Natural killer cell (primary cell): Measurements from ENCODE around the gene CDX2. TPM values are rescaled to one million over a fixed set of nuclear protein-coding genes. Genes with fewer than 3 reads are reported as not detected.
"Not testable (repeated sequence)": the region's sequence is repeated elsewhere in the genome, so short reads cannot be mapped to it uniquely, and the experiment has no call there.

Experiments
- ATAC-seq, 3 donors: fragments of 150-1000 bp in 2 of 3; fragments of 200-7000 bp in 1 of 3; cut with Tn5 transposase; 1 replicate in 1 of 3; 2 replicates in 2 of 3; pipeline ENCODE4 v1.10.0; 2021; ENCODE audit warnings: mild to moderate bottlenecking in 2 of 3, moderate library complexity in 2 of 3
- DNase-seq, 2 donors: peaks; one replicate each; pipeline versions ENCODE4 v3.0.0 to v3.0.0-alpha.2; 2013 to 2021; ENCODE audit warnings: mixed read lengths in 1 of 2
- H3K27ac ChIP-seq: one replicate; pipeline ENCODE4 v1.5.1; 2013; ENCODE audit warnings: mild to moderate bottlenecking, low read length
- H3K27me3 ChIP-seq: one replicate; pipeline ENCODE4 v1.6.1; 2013; ENCODE audit warnings: low read length; ENCODE audit not compliant: control insufficient read depth, insufficient read depth
- H3K36me3 ChIP-seq: one replicate; pipeline ENCODE4 v1.6.1; 2013; ENCODE audit warnings: low read length; ENCODE audit not compliant: control insufficient read depth, insufficient read depth
- H3K4me1 ChIP-seq: one replicate; pipeline ENCODE4 v1.6.1; 2013; ENCODE audit warnings: low read length; ENCODE audit not compliant: control insufficient read depth, insufficient read depth
- H3K4me3 ChIP-seq: one replicate; pipeline ENCODE4 v1.5.1; 2013; ENCODE audit warnings: low read length
- H3K9me3 ChIP-seq: one replicate; pipeline ENCODE4 v1.6.1; 2013; ENCODE audit warnings: low read length; ENCODE audit not compliant: control insufficient read depth, insufficient read depth
- H3K27ac Mint-ChIP-seq, 2 donors: one replicate each; pipeline ENCODE4 v1.8.0; 2022; ENCODE audit warnings: mild to moderate bottlenecking in 2 of 2, mixed read lengths in 2 of 2, moderate library complexity in 1 of 2
- H3K27me3 Mint-ChIP-seq, 2 donors: one replicate each; pipeline ENCODE4 v1.8.0; 2022; ENCODE audit warnings: low read depth in 2 of 2, mixed read lengths in 2 of 2
- H3K36me3 Mint-ChIP-seq: one replicate; pipeline ENCODE4 v1.8.0; 2022; ENCODE audit warnings: mixed read lengths
- H3K4me1 Mint-ChIP-seq, 2 donors: one replicate each; pipeline ENCODE4 v1.8.0; 2022; ENCODE audit warnings: mixed read lengths in 2 of 2
- H3K4me3 Mint-ChIP-seq: one replicate; pipeline ENCODE4 v1.8.0; 2022; ENCODE audit warnings: mild to moderate bottlenecking, moderate library complexity, mixed read lengths
- H3K9me3 Mint-ChIP-seq, 2 donors: one replicate each; pipeline ENCODE4 v1.8.0; 2022; ENCODE audit warnings: mixed read lengths in 2 of 2
- WGBS: methylation state at CpG from one replicate; pipeline ENCODE4 v1.1.7; 2013; ENCODE audit warnings: missing lambda C conversion rate; ENCODE audit not compliant: insufficient coverage; 5-methylcytosine and 5-hydroxymethylcytosine counted together
- intact Hi-C: fragments of 100-400 bp; cut with micrococcal nuclease; formaldehyde crosslinking; loops from one replicate; pipeline ENCODE4 v1.14.2; 2022
- total RNA-seq, 4 donors: library from RNA; stranded (reverse); fragments of 120-200 nt in 1 of 4; gene quantifications; one replicate each; pipeline versions ENCODE4 v1.2.3 to v1.2.4, GENCODE V29; 2013 to 2022
- TF ChIP-seq, protein P1 (sequence below): fragments of 200-600 bp; IDR thresholded peaks from one replicate; pipeline ENCODE4 v1.8.0; 2022; ENCODE audit warnings: antibody characterized with exemption

Gene CDX2
- total RNA-seq, 3 donors from 2014 or later (not counting 1 experiment from before 2014, with no cell fraction given), result not detected

GRCh38 chr13:27965343-27965739 is 3.8 kb downstream of the CDX2 start:
- H3K4me3 Mint-ChIP-seq, result no peak overlapping the region
- H3K4me1 Mint-ChIP-seq, result peaks cover 5 to 6% of the 10 kb centered on the region in 2 donors
- 65% methylated on average over 7 of the region's 7 CpGs for WGBS
- Histone ChIP-seq H3K27me3 (peaks cover 51% of the 10 kb centered on the region), H3K4me1 (peaks cover 17% of the 10 kb centered on the region), H3K9me3 (no peaks in the 10 kb centered on the region), H3K36me3 (no peaks in the 10 kb centered on the region), H3K27ac (no peak overlapping the region), H3K4me3 (no peak overlapping the region)
- intact Hi-C loops, result no loop called here
- TF ChIP-seq, protein P1, sequence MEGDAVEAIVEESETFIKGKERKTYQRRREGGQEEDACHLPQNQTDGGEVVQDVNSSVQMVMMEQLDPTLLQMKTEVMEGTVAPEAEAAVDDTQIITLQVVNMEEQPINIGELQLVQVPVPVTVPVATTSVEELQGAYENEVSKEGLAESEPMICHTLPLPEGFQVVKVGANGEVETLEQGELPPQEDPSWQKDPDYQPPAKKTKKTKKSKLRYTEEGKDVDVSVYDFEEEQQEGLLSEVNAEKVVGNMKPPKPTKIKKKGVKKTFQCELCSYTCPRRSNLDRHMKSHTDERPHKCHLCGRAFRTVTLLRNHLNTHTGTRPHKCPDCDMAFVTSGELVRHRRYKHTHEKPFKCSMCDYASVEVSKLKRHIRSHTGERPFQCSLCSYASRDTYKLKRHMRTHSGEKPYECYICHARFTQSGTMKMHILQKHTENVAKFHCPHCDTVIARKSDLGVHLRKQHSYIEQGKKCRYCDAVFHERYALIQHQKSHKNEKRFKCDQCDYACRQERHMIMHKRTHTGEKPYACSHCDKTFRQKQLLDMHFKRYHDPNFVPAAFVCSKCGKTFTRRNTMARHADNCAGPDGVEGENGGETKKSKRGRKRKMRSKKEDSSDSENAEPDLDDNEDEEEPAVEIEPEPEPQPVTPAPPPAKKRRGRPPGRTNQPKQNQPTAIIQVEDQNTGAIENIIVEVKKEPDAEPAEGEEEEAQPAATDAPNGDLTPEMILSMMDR, result no peak
- no peak for ATAC-seq
- H3K27ac Mint-ChIP-seq, result no peak overlapping the region
- H3K9me3 Mint-ChIP-seq, result no peaks in the 10 kb centered on the region
- no peaks in the 10 kb centered on the region for H3K36me3 Mint-ChIP-seq
- no peak for DNase-seq
- peaks cover 51 to 73% of the 10 kb centered on the region in 2 donors for H3K27me3 Mint-ChIP-seq

DNA sequence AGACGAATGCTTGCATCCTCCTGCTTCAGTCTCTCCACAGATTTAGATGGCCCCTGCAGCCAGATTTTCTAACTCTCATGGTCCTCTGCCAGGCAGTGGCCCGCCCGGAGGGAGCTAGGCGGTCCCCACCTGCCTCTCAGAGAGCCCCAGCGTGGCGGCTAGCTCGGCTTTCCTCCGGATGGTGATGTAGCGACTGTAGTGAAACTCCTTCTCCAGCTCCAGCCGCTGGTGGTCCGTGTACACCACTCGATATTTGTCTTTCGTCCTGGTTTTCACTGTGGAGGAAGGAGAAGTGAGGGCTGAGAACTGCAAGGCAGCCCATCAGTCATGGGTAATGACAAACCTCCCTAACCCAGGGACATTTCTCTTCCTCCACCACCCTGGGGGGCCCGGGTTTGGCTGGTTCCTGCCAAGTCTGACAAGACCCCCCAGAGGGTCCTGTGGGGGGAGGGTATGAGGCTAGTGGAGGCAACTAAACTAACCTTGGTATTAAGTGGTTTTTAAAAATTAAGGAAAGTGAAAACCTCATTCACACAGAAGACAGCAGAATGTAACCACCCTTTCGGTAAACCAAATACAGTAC is 4.3 kb downstream of the CDX2 start:
- no peak overlapping the region for H3K4me3 Mint-ChIP-seq
- H3K4me1 Mint-ChIP-seq, result peaks cover 5 to 10% of the 10 kb centered on the region in 2 donors
- peaks cover 55% of the 10 kb centered on the region for H3K27me3 ChIP-seq

DNA sequence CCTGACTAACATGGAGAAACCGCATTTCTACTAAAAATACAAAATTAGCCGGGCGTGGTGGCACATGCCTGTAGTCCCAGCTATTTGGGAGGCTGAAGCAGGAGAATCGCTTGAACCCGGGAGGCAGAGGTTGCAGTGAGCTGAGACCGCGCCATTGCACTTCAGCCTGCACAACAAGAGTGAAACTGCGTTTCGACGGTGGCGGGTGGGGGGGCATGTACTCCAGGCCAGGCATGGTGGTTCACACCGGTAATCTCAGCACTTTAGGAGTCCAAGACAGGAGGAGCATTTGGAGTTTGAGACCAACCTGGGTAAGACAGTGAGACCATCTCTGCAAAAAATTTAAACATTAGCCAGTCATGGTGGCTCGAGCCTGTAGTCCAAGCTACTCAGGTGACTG is 4.9 kb downstream of the CDX2 start:
- H3K4me3 Mint-ChIP-seq, DNase-seq, H3K4me3 ChIP-seq, intact Hi-C loops, H3K4me1 Mint-ChIP-seq, H3K36me3 Mint-ChIP-seq, ATAC-seq, H3K9me3 ChIP-seq, H3K27ac ChIP-seq, H3K9me3 Mint-ChIP-seq, H3K36me3 ChIP-seq, H3K27ac Mint-ChIP-seq: not testable (repeated sequence)
- Histone ChIP-seq H3K27me3 (peaks cover 58% of the 10 kb centered on the region), H3K4me1 (peaks cover 23% of the 10 kb centered on the region)
- H3K27me3 Mint-ChIP-seq, result peaks cover 53 to 73% of the 10 kb centered on the region in 2 donors
- WGBS, result 73% methylated on average over 13 of the region's 13 CpGs

More for the DNA sequence above, 4.3 kb downstream of the CDX2 start:
- DNase-seq, result no peak
- no peaks in the 10 kb centered on the region for H3K36me3 ChIP-seq
- TF ChIP-seq, protein P1, result no peak
- 22% methylated on average over 13 of the region's 15 CpGs for WGBS
- Mint-ChIP-seq H3K27ac (no peak overlapping the region), H3K27me3 (peaks cover 54 to 73% of the 10 kb centered on the region in 2 donors), H3K9me3 (no peaks in the 10 kb centered on the region), H3K36me3 (no peaks in the 10 kb centered on the region)
- H3K27ac ChIP-seq, result no peak overlapping the region
- intact Hi-C loops, result no loop called here
- no peaks in the 10 kb centered on the region for H3K9me3 ChIP-seq
- no peak for ATAC-seq
- H3K4me1 ChIP-seq, result peaks cover 23% of the 10 kb centered on the region
- H3K4me3 ChIP-seq, result no peak overlapping the region

DNA sequence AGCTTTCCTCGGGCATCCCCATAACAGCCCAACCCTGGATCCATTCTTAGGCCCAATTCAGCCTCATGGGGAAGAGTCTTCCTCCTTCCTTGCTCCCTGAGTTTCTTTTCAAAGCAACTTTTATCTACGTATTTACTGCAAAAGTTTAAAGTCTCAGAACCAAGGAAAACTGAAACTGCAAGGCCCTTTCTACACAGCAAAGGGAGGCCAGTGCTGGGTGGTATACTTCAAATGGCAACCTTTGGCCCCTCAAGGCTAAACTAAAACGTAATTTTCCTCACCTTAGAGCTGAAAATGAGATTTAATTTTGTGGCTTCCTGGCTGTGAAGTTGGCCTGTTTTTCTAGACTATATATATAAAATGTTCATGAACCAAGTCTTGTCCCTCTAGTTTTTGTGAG is 5.6 kb downstream of the CDX2 start:
- Histone ChIP-seq H3K36me3 (no peaks in the 10 kb centered on the region), H3K4me3 (no peak overlapping the region), H3K9me3 (no peaks in the 10 kb centered on the region), H3K4me1 (peaks cover 20% of the 10 kb centered on the region), H3K27me3 (peaks cover 59% of the 10 kb centered on the region), H3K27ac (no peak overlapping the region)
- H3K4me1 Mint-ChIP-seq, result peaks cover 5 to 10% of the 10 kb centered on the region in 2 donors
- no peaks in the 10 kb centered on the region for H3K36me3 Mint-ChIP-seq
- no peak for ATAC-seq
- no peaks in the 10 kb centered on the region for H3K9me3 Mint-ChIP-seq
- no peak for DNase-seq
- intact Hi-C loops, result no loop called here
- no peak overlapping the region for H3K27ac Mint-ChIP-seq
- TF ChIP-seq, protein P1, result no peak
- peaks cover 56 to 77% of the 10 kb centered on the region in 2 donors for H3K27me3 Mint-ChIP-seq
- H3K4me3 Mint-ChIP-seq, result no peak overlapping the region
- 83% methylated on average over 2 of the region's 3 CpGs for WGBS
